Measurements from ENCODE around the gene PLAA.
A peak's percentile ranks its signal among the peaks of the same experiment; 100 is the strongest.

Gene PLAA

GRCh38 chr9:26946753-26947727 lies at the start of gene PLAA:
Gene PLAA, minus strand, starts transcription at chr9:26947242. Its CDS starts 197 bp downstream, at chr9:26947045.
- peak; percentile 77 for DNase-seq

- no peak for DNase-seq
Observed at GRCh38 chr9:26995810-26996209, 48.8 kb upstream of the PLAA start.

GRCh38 chr9:26983340-26983739 lies 36.3 kb upstream of the PLAA start:
- no peak for DNase-seq

DNA sequence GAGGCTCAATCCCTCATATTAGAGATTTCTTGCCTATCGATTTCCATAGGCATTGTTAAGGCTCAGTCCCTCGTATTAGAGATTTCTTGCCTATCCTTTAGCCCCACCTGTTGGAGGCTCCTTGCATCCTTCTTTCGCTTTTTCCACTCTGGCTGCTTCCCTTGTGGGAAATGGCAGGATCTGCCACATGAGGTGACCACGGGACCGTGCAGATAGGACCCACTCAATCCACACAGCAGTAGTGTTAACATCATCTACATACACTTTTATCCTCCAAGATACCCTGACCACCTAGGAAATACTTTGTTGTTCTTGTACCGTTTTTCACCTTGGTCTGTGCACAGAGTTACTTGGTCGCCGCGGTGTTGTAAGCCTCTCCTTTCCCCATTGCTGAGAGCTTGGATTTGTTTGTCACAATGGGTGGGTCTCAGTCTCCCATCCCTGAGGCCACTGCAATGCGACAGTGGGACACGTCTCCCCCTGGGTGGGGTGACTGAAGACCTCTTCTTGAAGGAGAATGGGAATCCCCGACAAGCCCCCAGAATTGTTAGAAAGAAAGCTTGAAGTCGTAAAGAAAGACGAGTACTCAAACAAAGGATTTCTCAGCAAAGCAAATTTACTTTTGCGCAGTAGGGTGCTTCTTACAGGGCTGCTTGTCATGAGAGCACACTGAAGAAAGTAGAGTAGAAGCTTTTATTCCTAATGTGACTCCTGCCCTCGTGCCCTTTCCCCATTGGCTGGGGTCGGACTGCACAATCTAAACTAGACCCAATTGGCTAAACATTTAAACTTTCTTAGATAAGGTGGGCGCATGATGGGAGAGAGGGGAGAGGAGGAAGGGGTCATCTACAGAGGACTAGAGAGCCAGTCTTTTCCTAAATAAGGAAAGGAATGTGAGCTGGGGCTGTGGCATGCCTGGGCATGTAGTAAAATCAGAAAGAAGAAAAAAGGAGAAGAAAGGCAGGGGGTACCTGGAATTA lies 29.0 kb upstream of the PLAA start:
- DNase-seq, result no peak

DNA sequence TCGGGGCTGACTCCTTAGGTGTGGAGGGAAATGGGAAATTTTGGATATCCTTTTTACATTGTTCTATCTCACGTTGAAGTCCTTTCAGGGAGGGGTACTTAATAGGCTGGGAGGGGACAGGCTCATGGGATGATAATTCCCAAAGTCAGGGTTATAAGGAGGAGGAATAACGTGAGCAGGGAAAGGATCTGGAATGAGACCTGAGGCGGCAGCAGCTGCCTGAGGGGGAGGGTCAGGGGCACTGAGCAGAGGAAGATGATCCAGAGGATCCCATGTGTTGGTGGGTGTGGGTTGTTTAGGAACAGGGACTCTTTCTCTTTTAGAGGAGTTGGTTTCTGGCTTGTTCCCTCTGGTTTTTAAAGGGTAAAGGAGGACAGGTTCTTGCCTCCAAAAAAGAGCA lies 27.9 kb upstream of the PLAA start:
- DNase-seq, result no peak

GRCh38 chr9:26973989-26974388 lies 26.9 kb upstream of the PLAA start:
- DNase-seq, result no peak

GRCh38 chr9:26971721-26972120 lies 24.7 kb upstream of the PLAA start:
- DNase-seq, result no peak

GRCh38 chr9:26956860-26957233 lies 9.8 kb upstream of the PLAA start:
- DNase-seq, result no peak

GRCh38 chr9:26955921-26956859 lies 9.1 kb upstream of the PLAA start, which contains the start of gene IFT74:
Gene IFT74, plus strand, starts transcription at chr9:26956412. Its CDS starts 5,556 bp downstream, at chr9:26961968.
- peak; percentile 87 for DNase-seq

DNA sequence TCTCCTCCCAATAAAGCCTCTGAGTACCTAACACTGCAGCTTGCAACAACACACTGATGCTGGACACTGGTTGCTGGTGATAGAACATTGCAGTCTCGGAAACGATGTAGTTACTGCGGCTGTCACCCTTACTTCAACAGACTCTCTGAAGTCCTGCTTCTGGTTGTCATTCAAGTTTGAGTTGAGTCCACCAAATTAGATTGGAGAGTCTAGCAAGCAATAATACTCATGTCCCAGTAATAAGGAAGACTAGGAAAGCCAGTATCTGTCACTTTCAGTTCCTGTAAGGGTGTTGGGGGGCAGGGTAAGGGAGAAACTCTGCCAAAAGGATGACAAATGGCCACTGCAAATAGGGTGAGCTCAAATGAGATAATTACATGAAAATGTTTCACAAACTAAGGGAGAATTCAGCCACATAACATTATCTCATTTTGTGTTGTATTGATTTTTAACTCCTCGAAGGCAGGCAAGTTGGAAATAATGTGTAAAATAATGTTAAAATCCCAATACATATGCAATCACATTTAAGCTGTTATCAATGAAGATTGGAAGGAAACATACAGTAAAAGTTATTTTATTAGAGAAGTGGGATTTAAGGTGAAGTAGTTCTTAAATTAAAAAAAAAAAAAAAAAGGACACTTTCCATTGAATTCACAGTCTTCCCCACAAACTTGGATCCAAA lies 8.3 kb upstream of the PLAA start:
- DNase-seq, result no peak

GRCh38 chr9:26954050-26954508 lies 7.0 kb upstream of the PLAA start:
- DNase-seq, result no peak

DNA sequence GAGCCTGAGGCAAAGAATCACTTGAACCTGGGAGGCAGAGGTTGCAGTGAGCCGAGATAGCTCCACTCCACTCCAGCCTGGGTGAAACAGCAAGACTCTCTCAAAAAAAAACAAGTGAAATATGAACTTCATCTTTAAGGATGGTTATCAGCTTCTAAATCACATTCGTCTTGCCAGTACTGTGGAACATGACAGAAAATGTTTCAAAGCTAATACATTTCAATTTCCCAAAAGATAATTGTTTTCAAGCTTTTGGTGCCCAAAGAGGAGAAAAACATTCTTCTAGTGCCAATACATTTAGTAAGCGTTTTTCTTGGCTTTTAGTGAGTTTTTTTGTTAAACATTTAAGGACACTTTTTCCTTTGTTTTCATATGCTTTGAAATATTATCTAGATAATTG lies 4.8 kb upstream of the PLAA start:
- no peak for DNase-seq

GRCh38 chr9:26950521-26950920 lies 3.5 kb upstream of the PLAA start:
- DNase-seq, result no peak

DNA sequence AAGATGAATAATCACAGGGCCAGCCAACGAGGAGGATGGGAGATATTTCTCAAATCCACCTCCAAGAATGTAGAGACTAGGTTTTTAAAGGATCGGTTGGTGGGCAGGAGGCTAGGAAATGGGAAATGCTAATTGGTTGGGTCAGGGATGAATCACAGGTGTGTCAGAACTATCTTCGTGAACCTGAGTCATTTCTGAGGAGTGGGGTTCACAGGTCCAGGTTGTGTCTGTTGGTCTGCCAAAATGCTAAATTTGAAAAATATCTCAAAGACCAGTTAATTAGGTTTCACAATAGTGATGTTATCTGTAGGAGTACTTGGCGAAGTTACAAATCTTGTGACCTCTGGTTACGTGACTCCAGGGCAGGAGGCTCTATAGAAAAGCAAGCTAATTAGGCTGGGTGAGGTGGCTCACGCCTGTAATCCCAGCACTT lies 2.6 kb upstream of the PLAA start:
- DNase-seq, result no peak

GRCh38 chr9:26947736-26948135 lies 694 bp upstream of the PLAA start:
- no peak for DNase-seq

GRCh38 chr9:26945591-26945990 lies 1.5 kb downstream of the PLAA start:
- no peak for DNase-seq

- DNase-seq, result no peak
Observed at GRCh38 chr9:26940779-26941178, 6.3 kb downstream of the PLAA start.

DNA sequence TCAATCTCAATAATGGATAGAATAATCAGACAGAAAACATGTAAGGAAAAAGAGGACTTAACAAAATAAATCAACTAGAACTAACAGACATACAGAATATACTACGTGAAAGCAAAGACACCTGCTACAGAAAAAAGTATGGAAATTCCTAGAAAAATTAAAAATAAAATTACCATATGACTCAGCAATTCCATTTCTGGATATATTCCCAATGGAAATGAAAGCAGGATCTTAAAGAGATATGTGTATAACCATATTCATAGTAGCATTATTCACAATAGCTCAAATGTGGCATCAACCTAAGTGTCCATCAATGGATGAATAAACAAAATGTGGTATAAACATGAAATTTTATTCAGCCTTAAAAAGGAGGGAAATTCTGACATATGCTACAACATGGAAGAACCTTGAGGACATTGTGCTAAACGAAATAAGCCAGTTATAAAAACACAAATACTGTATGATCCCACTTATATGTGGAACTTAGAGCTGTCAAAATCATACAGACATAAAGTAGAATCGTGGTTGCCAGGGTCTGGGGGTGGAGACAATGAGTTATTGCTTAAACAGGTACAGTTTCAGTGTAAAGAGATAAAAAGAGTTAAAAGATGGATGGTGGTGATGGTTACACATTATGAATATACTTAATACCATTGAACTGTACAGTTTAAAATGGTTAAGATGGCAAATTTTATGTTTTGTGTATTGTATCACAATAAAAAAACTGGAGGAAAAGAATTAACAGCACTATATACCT lies 6.9 kb downstream of the PLAA start:
- DNase-seq, result no peak

- DNase-seq, result no peak
Observed at GRCh38 chr9:26937816-26938371, 9.1 kb downstream of the PLAA start.

- no peak for DNase-seq
Observed at GRCh38 chr9:26935847-26936246, 11.2 kb downstream of the PLAA start.
